Esophagus squamous epithelium (tissue), 4 donors: ENCODE results near the gene LENG8.

ENCODE experiments used
- POLR2A ChIP-seq, 4 donors: fragments of 450-650 bp; IDR thresholded peaks; one replicate each; pipeline ENCODE4 v1.6.1; 2017; ENCODE audit warnings: antibody characterized with exemption in 4 of 4, mild to moderate bottlenecking in 4 of 4, moderate library complexity in 3 of 4
- TF ChIP-seq, protein P1 (sequence below), 6 experiments: fragments of 450-650 bp in 4 of 6; fragments of 200-600 bp in 2 of 6; sonication (generic) in 2 of 6; IDR thresholded peaks; one replicate each; pipeline ENCODE4 v1.5.1; 2016 to 2019; ENCODE audit warnings: antibody characterized with exemption in 6 of 6, mild to moderate bottlenecking in 4 of 6, moderate library complexity in 4 of 6

DNA sequence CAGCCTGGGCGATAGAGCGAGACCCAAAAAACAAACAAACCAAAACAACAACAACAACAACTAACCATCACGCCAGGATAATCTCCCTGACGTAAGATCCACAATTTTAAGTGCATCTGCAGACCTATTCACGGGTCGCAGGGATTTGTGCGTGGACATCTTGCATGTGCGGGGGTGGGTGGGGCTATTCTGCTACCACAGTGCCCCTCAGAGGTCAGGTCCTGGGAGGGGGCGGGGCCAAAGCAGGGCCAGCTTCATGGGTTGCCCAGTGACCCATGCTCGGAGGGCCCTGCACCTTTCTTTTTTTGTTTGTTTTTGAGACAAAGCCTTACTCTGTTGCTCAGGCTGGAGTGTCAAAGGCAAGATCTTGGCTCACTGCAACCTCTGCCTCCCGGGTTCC lies 26.7 kb downstream of the LENG8 start:
- no peak for TF ChIP-seq POLR2A (IDR thresholded peaks at IDR 0.05)
- TF ChIP-seq, protein P1, sequence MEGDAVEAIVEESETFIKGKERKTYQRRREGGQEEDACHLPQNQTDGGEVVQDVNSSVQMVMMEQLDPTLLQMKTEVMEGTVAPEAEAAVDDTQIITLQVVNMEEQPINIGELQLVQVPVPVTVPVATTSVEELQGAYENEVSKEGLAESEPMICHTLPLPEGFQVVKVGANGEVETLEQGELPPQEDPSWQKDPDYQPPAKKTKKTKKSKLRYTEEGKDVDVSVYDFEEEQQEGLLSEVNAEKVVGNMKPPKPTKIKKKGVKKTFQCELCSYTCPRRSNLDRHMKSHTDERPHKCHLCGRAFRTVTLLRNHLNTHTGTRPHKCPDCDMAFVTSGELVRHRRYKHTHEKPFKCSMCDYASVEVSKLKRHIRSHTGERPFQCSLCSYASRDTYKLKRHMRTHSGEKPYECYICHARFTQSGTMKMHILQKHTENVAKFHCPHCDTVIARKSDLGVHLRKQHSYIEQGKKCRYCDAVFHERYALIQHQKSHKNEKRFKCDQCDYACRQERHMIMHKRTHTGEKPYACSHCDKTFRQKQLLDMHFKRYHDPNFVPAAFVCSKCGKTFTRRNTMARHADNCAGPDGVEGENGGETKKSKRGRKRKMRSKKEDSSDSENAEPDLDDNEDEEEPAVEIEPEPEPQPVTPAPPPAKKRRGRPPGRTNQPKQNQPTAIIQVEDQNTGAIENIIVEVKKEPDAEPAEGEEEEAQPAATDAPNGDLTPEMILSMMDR (IDR thresholded peaks at IDR 0.05): no peak
